Measurements from ENCODE around the gene IL1RAP.

- TF ChIP-seq CTCF (conservative IDR thresholded peaks at IDR 0.05) (no peak), ZFX (IDR thresholded peaks at IDR 0.05) (no peak)
Observed at GRCh38 chr3:190692256-190692655, 178.4 kb downstream of the IL1RAP start.

All from C4-2B (cell line).